ENCODE results near the gene CCNH. TPM values are rescaled to one million over a fixed set of nuclear protein-coding genes. Genes with fewer than 3 reads are reported as not detected.

CCNH gene
- 10 to 100 TPM; 46.4 to 71.3 (median 53.6) TPM for polyA plus RNA-seq (ENCODE audit: low read depth in 6 of 6)

DNA sequence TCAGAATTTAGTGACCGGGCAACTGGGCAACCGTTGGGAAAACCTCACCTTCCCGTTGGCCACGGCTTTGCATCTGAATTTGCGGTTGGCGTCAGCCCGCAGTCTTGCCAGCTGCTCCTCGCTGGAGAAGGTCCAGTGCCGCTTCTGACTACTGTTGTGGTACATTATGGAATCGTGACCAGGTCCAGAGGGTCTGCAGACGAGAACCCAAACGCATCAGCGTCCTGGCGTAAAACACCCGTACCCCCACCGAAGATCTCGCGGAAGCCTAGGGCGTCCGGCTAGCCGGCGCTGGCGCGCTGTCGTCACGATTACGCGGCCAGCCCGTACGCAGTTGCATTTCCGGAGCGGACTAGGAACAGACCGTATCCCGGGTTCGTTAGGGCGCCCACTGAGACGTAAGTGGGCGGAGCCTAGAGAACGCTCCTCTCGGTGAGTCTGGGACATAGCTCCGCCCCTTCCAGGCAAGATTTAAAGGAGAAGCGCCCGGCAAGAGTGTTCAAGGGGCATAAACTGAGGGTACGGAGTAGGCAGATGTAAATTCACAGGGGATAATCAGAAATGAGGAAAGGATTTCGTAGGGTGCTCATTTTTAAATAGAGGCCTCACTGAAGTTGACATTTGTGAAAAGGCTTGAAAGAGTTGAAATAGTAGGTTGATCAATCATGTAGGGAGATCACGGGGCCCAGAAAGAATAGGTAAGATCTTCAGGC is at the start of gene CCNH:
CCNH (minus strand) TSS at position 301 of the 713 bp plus-strand sequence; CDS start at position 165, 136 bp downstream.
- peaks cover 0 to 6% of the 10 kb centered on the region in 2 donors for H3K36me3 Mint-ChIP-seq
- peak; percentile 91 to 92 for ATAC-seq (ENCODE audit: low read depth in 2 of 2)
- peaks cover 0 to 20% (median 0%) of the 10 kb centered on the region in 3 donors for H3K27me3 Mint-ChIP-seq
- peak within 1 kb of the TSS; percentile 87 to 100 (median 94) for H3K4me3 Mint-ChIP-seq
- DNase-seq = peak; percentile 96
- H3K27ac Mint-ChIP-seq = peak within 1 kb of the TSS; percentile 93 to 99 (median 98)
- H3K4me1 Mint-ChIP-seq = peaks cover 23 to 40% (median 25%) of the 10 kb centered on the region in 3 donors
- H3K9me3 Mint-ChIP-seq = no peaks in the 10 kb centered on the region

DNA sequence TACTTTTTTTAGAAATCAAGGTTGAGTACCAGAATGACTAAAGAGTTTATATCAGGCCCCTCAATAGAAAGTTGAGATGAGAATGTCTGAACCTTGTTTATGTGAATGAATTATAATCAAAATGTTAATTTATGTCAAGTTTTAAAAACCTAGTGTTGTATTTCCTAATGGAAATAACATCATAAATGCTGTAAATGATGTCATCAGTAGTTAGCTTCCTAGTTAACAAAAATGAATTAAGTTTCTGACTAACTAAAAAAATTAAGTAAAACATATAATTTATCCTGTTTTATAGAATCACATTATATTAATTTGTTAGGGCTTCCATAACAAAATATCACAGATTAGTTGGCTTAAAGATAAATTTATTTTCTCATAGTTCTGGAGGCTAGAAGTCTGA is 45.0 kb upstream of the CCNH start:
- ATAC-seq (ENCODE audit: low read depth in 2 of 2) = no peak
- H3K4me3 Mint-ChIP-seq = no peak overlapping the region
- H3K4me1 Mint-ChIP-seq = no peaks in the 10 kb centered on the region
- H3K36me3 Mint-ChIP-seq = no peaks in the 10 kb centered on the region
- H3K27me3 Mint-ChIP-seq = peaks cover 9 to 22% (median 10%) of the 10 kb centered on the region in 3 donors
- DNase-seq = no peak
- H3K9me3 Mint-ChIP-seq = peaks cover 0 to 13% (median 5%) of the 10 kb centered on the region in 7 donors
- no peak overlapping the region for H3K27ac Mint-ChIP-seq

DNA sequence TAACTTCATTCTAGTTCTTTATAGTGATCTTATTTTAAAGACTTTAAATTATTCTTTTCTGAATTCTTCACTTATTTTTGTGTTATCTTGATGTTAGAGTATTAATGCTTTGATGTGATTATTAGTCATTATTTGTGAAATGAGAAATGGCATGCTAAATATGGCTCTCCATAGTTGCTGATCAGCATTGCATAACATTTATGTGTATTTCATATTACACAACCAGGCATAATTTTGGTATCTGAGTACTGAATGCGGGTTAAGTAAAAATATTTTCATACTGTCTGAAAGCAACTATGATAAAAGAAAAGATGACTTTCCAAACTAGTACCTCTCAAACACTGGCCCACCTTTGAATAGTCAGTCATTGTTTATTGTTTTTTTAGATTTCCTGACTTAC is 41.1 kb upstream of the CCNH start:
- ATAC-seq (ENCODE audit: low read depth in 2 of 2) = no peak
- DNase-seq = no peak
- no peak overlapping the region for H3K4me3 Mint-ChIP-seq
- peaks cover 5 to 32% (median 19%) of the 10 kb centered on the region in 3 donors for H3K27me3 Mint-ChIP-seq
- H3K27ac Mint-ChIP-seq = no peak overlapping the region
- H3K36me3 Mint-ChIP-seq = no peaks in the 10 kb centered on the region
- no peaks in the 10 kb centered on the region for H3K4me1 Mint-ChIP-seq
- no peaks in the 10 kb centered on the region for H3K9me3 Mint-ChIP-seq

DNA sequence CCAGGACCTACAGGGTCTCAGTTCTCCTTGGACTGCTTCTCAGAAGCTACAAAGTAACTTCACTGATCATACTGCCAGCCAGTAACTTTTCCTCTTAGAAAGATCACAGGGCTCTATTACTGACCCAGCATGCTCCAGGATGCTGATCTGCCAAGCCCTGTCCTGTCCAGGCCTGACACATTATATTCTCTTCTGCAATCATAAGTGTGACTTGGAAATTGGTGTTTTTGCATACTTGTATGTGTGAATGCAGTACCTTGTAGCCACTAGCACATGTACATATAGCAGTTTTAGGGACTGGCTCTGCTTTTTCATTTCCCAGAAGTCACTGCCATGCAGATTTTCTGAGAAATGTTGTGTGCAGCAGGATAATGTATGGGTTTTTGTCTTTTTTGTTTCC is 40.1 kb upstream of the CCNH start:
- ATAC-seq (ENCODE audit: low read depth in 2 of 2) = no peak
- no peak for DNase-seq
- Mint-ChIP-seq H3K36me3 (no peaks in the 10 kb centered on the region), H3K4me3 (no peak overlapping the region), H3K27me3 (peaks cover 7 to 30% (median 27%) of the 10 kb centered on the region in 3 donors), H3K27ac (no peak overlapping the region), H3K9me3 (no peaks in the 10 kb centered on the region), H3K4me1 (no peaks in the 10 kb centered on the region)

DNA sequence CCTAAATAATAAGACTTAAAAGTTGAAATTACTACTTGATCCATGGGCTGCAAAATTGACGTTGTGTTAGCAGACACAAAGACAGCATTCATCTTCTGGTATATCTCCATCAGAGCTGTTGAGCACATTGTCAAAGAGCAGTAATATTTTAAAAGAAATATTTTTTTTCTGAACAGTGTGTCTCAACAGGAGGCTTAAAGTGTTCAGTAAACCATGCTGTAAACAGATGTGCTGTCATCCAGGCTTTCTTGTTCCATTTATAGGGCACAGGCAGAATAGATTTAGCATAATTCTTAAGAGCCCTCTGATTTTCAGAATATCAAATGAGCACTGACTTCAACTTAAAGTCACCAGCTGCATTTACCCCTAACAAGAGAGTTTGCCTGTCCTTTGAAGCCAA is 29.7 kb upstream of the CCNH start:
- Mint-ChIP-seq H3K27ac (no peak overlapping the region), H3K9me3 (peaks cover 0 to 12% (median 0%) of the 10 kb centered on the region in 7 donors), H3K4me1 (no peaks in the 10 kb centered on the region), H3K4me3 (no peak overlapping the region), H3K27me3 (peaks cover 28 to 52% (median 31%) of the 10 kb centered on the region in 3 donors), H3K36me3 (no peaks in the 10 kb centered on the region)
- no peak for ATAC-seq (ENCODE audit: low read depth in 2 of 2)
- no peak for DNase-seq

DNA sequence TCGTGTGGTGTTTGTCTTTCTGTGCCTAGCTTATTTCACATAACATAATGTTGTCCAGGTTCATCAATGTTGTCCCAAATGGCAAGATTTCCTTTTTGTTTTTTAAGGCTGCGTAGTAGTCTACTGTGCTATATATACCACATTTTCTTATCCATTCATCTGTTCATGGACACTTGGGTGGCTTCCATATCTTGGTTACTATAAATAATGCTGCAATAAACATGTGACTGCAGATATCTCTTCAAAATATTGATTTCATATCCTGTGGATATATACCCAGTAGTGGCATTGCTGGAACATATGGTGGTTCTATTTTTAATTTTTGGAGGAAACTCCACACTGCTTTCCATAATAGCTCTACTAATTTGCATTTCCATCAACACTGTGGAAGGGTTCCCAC is 25.5 kb upstream of the CCNH start:
- no peak overlapping the region for H3K4me3 Mint-ChIP-seq
- DNase-seq = no peak
- no peaks in the 10 kb centered on the region for H3K4me1 Mint-ChIP-seq
- H3K9me3 Mint-ChIP-seq = peaks cover 0 to 12% (median 0%) of the 10 kb centered on the region in 7 donors
- ATAC-seq (ENCODE audit: low read depth in 2 of 2) = no peak
- no peak overlapping the region for H3K27ac Mint-ChIP-seq
- peaks cover 15 to 35% (median 17%) of the 10 kb centered on the region in 3 donors for H3K27me3 Mint-ChIP-seq
- H3K36me3 Mint-ChIP-seq = no peaks in the 10 kb centered on the region

DNA sequence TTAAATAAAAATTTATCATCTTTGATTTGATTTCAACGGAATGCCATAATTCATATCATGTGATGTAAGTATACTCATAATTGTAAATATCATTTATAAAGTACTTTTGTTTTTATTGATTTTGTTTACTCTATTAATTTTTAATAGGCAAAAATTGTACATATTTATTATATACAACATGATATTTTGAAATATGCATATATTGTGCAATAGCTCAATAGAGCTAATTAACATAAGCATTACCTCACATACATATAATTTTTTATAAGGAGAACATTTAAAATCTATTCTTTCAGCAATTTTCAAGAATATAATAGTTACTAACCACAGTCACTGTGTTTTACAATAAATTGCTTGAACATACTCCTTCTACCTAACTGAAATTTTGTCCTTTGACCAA is 25.0 kb upstream of the CCNH start:
- Mint-ChIP-seq H3K9me3 (peaks cover 0 to 12% (median 0%) of the 10 kb centered on the region in 7 donors), H3K36me3 (no peaks in the 10 kb centered on the region), H3K27me3 (peaks cover 10 to 30% (median 14%) of the 10 kb centered on the region in 3 donors), H3K27ac (no peak overlapping the region), H3K4me3 (no peak overlapping the region), H3K4me1 (no peaks in the 10 kb centered on the region)
- ATAC-seq (ENCODE audit: low read depth in 2 of 2) = no peak
- no peak for DNase-seq

DNA sequence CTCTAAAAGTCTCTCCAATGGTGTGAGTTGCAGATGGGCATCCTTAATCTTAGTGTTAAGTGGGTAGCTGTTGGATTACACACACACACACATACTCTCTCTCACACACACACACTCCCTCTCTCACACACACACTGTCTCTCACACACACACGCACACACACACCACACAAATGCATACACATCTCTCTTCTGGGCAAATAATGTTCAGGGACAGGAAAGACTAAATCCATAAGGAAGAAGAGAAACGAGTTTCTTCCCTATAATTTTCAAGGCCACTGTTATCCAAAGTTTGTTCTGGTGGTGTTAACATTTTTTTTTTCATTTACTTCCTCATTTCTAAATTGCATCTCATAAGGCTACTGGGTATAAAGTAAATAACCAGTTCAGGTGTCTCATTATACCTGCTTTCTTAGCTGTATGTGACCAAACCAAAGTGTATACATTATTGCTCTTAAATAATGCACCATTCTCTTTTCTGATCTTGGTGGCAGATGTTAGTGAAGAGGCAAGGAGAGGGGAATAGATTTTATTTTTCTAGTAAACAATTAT is 22.5 kb upstream of the CCNH start:
- no peak overlapping the region for H3K4me3 Mint-ChIP-seq
- DNase-seq (no peak), ATAC-seq (ENCODE audit: low read depth in 2 of 2) (no peak)
- H3K27me3 Mint-ChIP-seq = peaks cover 23 to 32% (median 26%) of the 10 kb centered on the region in 3 donors
- peak overlapping the region in 1 of 6 donors; percentile 1 for H3K27ac Mint-ChIP-seq
- H3K36me3 Mint-ChIP-seq = no peaks in the 10 kb centered on the region
- H3K4me1 Mint-ChIP-seq = no peaks in the 10 kb centered on the region
- H3K9me3 Mint-ChIP-seq = peaks cover 0 to 8% (median 0%) of the 10 kb centered on the region in 7 donors

DNA sequence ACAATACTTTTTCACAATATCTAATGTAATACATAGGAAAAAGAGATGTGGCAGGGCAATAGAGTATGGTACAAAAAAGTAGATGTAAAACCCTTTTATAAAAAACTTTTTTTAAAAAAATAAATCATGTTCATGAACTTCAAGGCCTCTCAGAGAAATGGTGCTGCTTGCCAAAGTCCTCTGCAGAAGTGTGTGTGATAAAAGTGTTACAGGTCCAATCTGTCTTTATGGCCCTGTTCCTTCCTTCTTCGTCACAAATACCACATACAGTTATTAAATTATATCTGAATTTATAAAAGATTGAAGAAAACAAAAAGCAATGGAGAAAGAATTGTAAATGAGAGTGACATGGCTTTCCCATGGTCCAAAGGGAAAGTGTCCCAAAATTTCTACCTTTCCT is 21.7 kb upstream of the CCNH start:
- ATAC-seq (ENCODE audit: low read depth in 2 of 2) (no peak), DNase-seq (no peak)
- Mint-ChIP-seq H3K4me3 (no peak overlapping the region), H3K27ac (no peak overlapping the region), H3K9me3 (peaks cover 0 to 2% (median 0%) of the 10 kb centered on the region in 7 donors), H3K36me3 (no peaks in the 10 kb centered on the region), H3K27me3 (peaks cover 25 to 32% (median 26%) of the 10 kb centered on the region in 3 donors), H3K4me1 (no peaks in the 10 kb centered on the region)

DNA sequence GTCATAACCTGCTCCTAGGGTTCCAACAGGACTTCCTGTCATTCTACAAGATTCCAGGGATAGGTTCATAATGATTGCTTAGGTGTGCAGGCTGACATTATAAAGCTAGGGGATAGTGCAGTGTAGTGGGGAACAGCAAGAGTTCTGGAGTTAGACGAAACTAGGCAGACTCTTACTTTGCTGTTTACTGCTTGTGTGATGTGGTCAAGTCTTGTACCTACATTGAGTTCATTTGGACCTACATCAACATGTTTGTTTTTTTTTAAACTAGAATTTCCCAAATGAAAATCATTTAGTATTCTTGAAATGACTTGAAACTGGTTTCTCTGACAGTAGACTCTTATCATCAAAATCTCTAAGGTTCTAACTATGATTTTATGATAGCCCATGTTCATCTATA is 21.2 kb upstream of the CCNH start:
- no peak overlapping the region for H3K27ac Mint-ChIP-seq
- no peak for DNase-seq
- peaks cover 26 to 29% (median 28%) of the 10 kb centered on the region in 3 donors for H3K27me3 Mint-ChIP-seq
- H3K9me3 Mint-ChIP-seq = peaks cover 0 to 2% (median 0%) of the 10 kb centered on the region in 7 donors
- ATAC-seq (ENCODE audit: low read depth in 2 of 2) = no peak
- no peaks in the 10 kb centered on the region for H3K36me3 Mint-ChIP-seq
- no peaks in the 10 kb centered on the region for H3K4me1 Mint-ChIP-seq
- no peak overlapping the region for H3K4me3 Mint-ChIP-seq

DNA sequence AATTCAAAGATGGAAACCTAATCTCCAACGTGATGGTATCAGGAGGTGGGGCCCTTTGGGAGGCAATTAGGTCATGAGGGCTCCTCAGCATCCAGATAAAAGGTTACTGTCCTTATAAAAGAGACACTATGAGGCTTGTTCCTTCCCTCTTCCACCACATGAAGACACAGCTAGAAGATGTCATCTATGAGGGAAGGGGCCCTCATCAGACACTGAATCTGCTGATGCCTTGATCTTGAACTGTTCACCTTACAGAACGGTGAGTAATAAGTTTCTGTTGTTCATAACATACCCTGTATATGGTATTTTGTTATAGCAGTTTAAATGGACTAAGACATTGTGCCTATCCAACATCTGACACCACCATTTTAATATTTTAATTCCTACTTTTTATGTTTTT is 19.7 kb upstream of the CCNH start:
- Mint-ChIP-seq H3K4me1 (no peaks in the 10 kb centered on the region), H3K36me3 (no peaks in the 10 kb centered on the region), H3K27ac (no peak overlapping the region), H3K4me3 (no peak overlapping the region), H3K9me3 (peaks cover 0 to 2% (median 0%) of the 10 kb centered on the region in 7 donors), H3K27me3 (peaks cover 22 to 33% (median 26%) of the 10 kb centered on the region in 3 donors)
- DNase-seq = no peak
- no peak for ATAC-seq (ENCODE audit: low read depth in 2 of 2)

DNA sequence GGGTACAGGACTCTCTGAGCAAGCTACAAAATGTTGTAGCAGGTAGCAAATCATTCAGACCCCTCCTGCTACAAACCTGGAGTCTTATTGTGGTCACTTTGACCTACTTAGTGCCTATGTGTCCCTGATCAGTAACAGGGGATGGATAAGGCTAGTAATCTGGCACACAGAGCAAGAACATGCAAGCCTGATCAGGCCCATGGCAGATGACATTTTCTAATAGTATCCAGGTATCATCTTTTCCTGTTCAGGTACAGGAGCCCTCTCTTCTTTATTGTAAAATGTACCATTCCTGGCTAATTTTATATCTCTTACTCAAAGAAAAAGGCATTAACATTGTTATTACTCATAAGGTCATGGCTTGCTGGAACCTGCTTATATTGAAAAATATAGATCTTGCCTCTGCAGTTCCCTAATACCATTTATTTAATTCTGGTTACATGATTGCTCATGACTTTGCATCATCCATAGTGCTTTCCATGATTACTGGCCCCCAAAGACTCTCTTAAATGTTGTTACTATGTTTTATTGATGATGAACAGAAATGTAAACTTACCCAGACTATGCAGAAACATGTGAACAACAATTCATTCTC is 18.2 kb upstream of the CCNH start:
- H3K9me3 Mint-ChIP-seq = peaks cover 0 to 4% (median 2%) of the 10 kb centered on the region in 7 donors
- DNase-seq (no peak), ATAC-seq (ENCODE audit: low read depth in 2 of 2) (no peak)
- no peak overlapping the region for H3K4me3 Mint-ChIP-seq
- H3K27ac Mint-ChIP-seq = peak overlapping the region in 1 of 6 donors; percentile 0
- H3K27me3 Mint-ChIP-seq = peaks cover 22 to 36% (median 33%) of the 10 kb centered on the region in 3 donors
- H3K36me3 Mint-ChIP-seq = peaks cover 0 to 5% of the 10 kb centered on the region in 2 donors
- no peaks in the 10 kb centered on the region for H3K4me1 Mint-ChIP-seq

DNA sequence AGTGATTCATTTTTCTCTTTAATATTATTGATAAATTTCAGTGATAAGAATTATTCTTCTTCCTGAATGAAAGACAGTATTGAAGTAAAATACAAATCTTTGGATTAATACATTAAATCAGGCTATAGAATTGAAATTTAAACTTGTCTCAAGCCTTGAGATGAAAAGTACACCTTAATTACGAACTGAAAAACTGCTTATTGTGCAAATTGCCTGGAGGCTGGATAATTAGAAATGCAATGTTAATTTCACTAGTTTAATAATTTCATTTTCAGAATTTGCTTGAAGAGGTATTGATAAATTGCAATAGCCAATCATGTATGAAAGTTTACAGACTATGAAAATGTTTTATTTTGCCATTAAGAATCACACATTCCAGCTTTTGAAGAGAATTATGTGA is 11.0 kb upstream of the CCNH start:
- Mint-ChIP-seq H3K27ac (no peak overlapping the region), H3K9me3 (peaks cover 0 to 5% (median 2%) of the 10 kb centered on the region in 7 donors)

More for the DNA sequence above, 11.0 kb upstream of the CCNH start:
- DNase-seq (no peak), ATAC-seq (ENCODE audit: low read depth in 2 of 2) (no peak)
- Mint-ChIP-seq H3K27me3 (peaks cover 12 to 34% (median 21%) of the 10 kb centered on the region in 3 donors), H3K4me3 (no peak overlapping the region), H3K36me3 (peaks cover 0 to 5% of the 10 kb centered on the region in 2 donors), H3K4me1 (peaks cover 0 to 7% (median 0%) of the 10 kb centered on the region in 3 donors)
